GM18505 (cell line): ENCODE data around the gene LYRM7.
"Not testable (repeated sequence)": the region's sequence is repeated elsewhere in the genome, so short reads cannot be mapped to it uniquely, and the experiment has no call there.

Experiments
- ATAC-seq: cut with Tn5 transposase; IDR thresholded peaks from one replicate; pipeline ENCODE4 v1.9.1; 2021; ENCODE audit not compliant: unreplicated experiment
- POLR2A ChIP-seq: IDR thresholded peaks from 4 replicates; pipeline ENCODE4 v1.6.1; 2011; ENCODE audit warnings: borderline replicate concordance; ENCODE audit not compliant: insufficient read depth, insufficient read length; ENCODE audit errors: extremely low read depth

Gene LYRM7

GRCh38 chr5:131170540-131171275, at the start of gene LYRM7:
Gene LYRM7 (plus strand): TSS chr5:131170944. CDS start chr5:131171021, 77 bp downstream.
- peak; percentile 72 for TF ChIP-seq POLR2A
- ATAC-seq = peak; percentile 98

GRCh38 chr5:131127244-131127643, 43.5 kb upstream of the LYRM7 start:
- not testable (repeated sequence) for ATAC-seq

GRCh38 chr5:131129306-131129705, 41.4 kb upstream of the LYRM7 start:
- TF ChIP-seq POLR2A = no peak
- no peak for ATAC-seq

- not testable (repeated sequence) for ATAC-seq
Measured at GRCh38 chr5:131133091-131133490, 37.7 kb upstream of the LYRM7 start.

GRCh38 chr5:131138406-131138805, 32.3 kb upstream of the LYRM7 start:
- ATAC-seq = not testable (repeated sequence)

- TF ChIP-seq POLR2A = no peak
- no peak for ATAC-seq
Measured at GRCh38 chr5:131139321-131139720, 31.4 kb upstream of the LYRM7 start.

GRCh38 chr5:131142970-131143617, 27.6 kb upstream of the LYRM7 start:
- ATAC-seq = no peak
- TF ChIP-seq POLR2A = no peak

- no peak for TF ChIP-seq POLR2A
- ATAC-seq = no peak
Measured at GRCh38 chr5:131147258-131147657, 23.5 kb upstream of the LYRM7 start.

- no peak for TF ChIP-seq POLR2A
- no peak for ATAC-seq
Measured at GRCh38 chr5:131148835-131149234, 21.9 kb upstream of the LYRM7 start.

- no peak for TF ChIP-seq POLR2A
- ATAC-seq = no peak
Measured at GRCh38 chr5:131150408-131150807, 20.3 kb upstream of the LYRM7 start.

- no peak for ATAC-seq
- no peak for TF ChIP-seq POLR2A
Measured at GRCh38 chr5:131151216-131151615, 19.5 kb upstream of the LYRM7 start.

- TF ChIP-seq POLR2A = no peak
- ATAC-seq = no peak
Measured at GRCh38 chr5:131156385-131156784, 14.4 kb upstream of the LYRM7 start.

GRCh38 chr5:131156957-131157356, 13.8 kb upstream of the LYRM7 start:
- no peak for TF ChIP-seq POLR2A

GRCh38 chr5:131160134-131160533, 10.6 kb upstream of the LYRM7 start:
- ATAC-seq = no peak
- TF ChIP-seq POLR2A = no peak

More at GRCh38 chr5:131156957-131157356, 13.8 kb upstream of the LYRM7 start:
- no peak for ATAC-seq
